ENCODE results near the gene PACS1.

The PACS1 gene

GRCh38 chr11:66291706-66292542, 221.9 kb downstream of the PACS1 start, which contains the start of gene TMEM151A:
Gene TMEM151A, plus strand, starts transcription at chr11:66291894. Its CDS starts 120 bp downstream, at chr11:66292014.
- no peak for TF ChIP-seq Cebpa-rat (IDR thresholded peaks at IDR 0.05)
- peak within 1 kb of the TSS; percentile 47 for H3K4me2 ChIP-seq
- no peaks in the 10 kb centered on the region; the same call in 1 of the 2 replicates for H3K36me3 ChIP-seq
- H3K9ac ChIP-seq: no peak within 1 kb of the TSS
- H3K27me3 ChIP-seq: peaks cover 56% of the 10 kb centered on the region
- H3K27ac ChIP-seq: no peak within 1 kb of the TSS
- peaks cover 9% of the 10 kb centered on the region for H4K20me1 ChIP-seq
- H3K9me3 ChIP-seq: no peaks in the 10 kb centered on the region
- H3K4me1 ChIP-seq: peaks cover 31% of the 10 kb centered on the region
- H3K4me3 ChIP-seq: peak within 1 kb of the TSS; percentile 38; the same call in 1 of the 2 replicates

GRCh38 chr11:66292543-66293332, 222.7 kb downstream of the PACS1 start:
- Histone ChIP-seq H3K4me1 (peaks cover 25% of the 10 kb centered on the region), H3K4me3 (no peak overlapping the region), H4K20me1 (peaks cover 6% of the 10 kb centered on the region), H3K27me3 (peaks cover 56% of the 10 kb centered on the region), H3K9ac (no peak overlapping the region), H3K36me3 (no peaks in the 10 kb centered on the region), H3K4me2 (no peak overlapping the region), H3K9me3 (no peaks in the 10 kb centered on the region), H3K27ac (no peak overlapping the region)
- TF ChIP-seq Cebpa-rat (IDR thresholded peaks at IDR 0.05): no peak

GRCh38 chr11:66293352-66293751, 223.3 kb downstream of the PACS1 start:
- Histone ChIP-seq H3K4me1 (peaks cover 19% of the 10 kb centered on the region), H3K4me2 (no peak overlapping the region), H3K9ac (no peak overlapping the region), H3K36me3 (no peaks in the 10 kb centered on the region), H3K27me3 (peaks cover 56% of the 10 kb centered on the region), H3K9me3 (no peaks in the 10 kb centered on the region), H3K4me3 (no peak overlapping the region), H4K20me1 (peaks cover under 1% of the 10 kb centered on the region), H3K27ac (no peak overlapping the region)
- TF ChIP-seq Cebpa-rat (IDR thresholded peaks at IDR 0.05): no peak

GRCh38 chr11:66293777-66294625, 223.9 kb downstream of the PACS1 start:
- Histone ChIP-seq H3K27me3 (peaks cover 56% of the 10 kb centered on the region), H3K4me2 (no peak overlapping the region), H3K9ac (no peak overlapping the region), H3K4me3 (no peak overlapping the region), H3K27ac (no peak overlapping the region), H3K4me1 (peaks cover 17% of the 10 kb centered on the region), H3K36me3 (no peaks in the 10 kb centered on the region), H4K20me1 (no peaks in the 10 kb centered on the region; the same call in 1 of the 2 replicates), H3K9me3 (no peaks in the 10 kb centered on the region)
- no peak for TF ChIP-seq Cebpa-rat (IDR thresholded peaks at IDR 0.05)
